Endothelial cell of umbilical vein (primary cell): Measurements from ENCODE around the gene VSX2. TPM values are rescaled to one million over a fixed set of nuclear protein-coding genes. Genes with fewer than 3 reads are reported as not detected.
A peak's percentile ranks its signal among the peaks of the same experiment; 100 is the strongest.

Experiments used
- BruUV-seq: library from RNA; stranded (reverse); fragments of 400-500 nt; replicated peaks from 2 replicates; lab custom pipeline; 2021; lab: Mats Ljungman, UMichigan
- CTCF ChIA-PET: fragments of 300-600, 350-600 bp; sonication (Branson Sonifier 250); formaldehyde crosslinking; loops from one replicate; lab custom pipeline; 2021; ENCODE audit warnings: antibody characterized with exemption, inconsistent platforms; lab: Charles Lee
- POLR2A ChIA-PET: fragments of 300-600, 350-600 bp; sonication (Branson Sonifier 250); formaldehyde crosslinking; loops from one replicate; lab custom pipeline; 2021; ENCODE audit warnings: antibody characterized with exemption, inconsistent platforms; lab: Charles Lee
- DNase-seq: peaks from one replicate; pipeline ENCODE4 v3.0.0-alpha.2; 2011; ENCODE audit warnings: low read depth, low spot score
- FAIRE-seq: peaks from 2 replicates; lab custom pipeline; 2011; peaks lifted over from hg19 to GRCh38; lab: Jason Lieb, UNC
- H2AFZ ChIP-seq: 2 replicates; pipeline ENCODE4 v1.6.0; 2012; ENCODE audit warnings: low read depth, low read length, control low read depth, inconsistent platforms
- H3K27ac ChIP-seq: 2 replicates; pipeline ENCODE4 v1.5.1; 2011; ENCODE audit warnings: low read depth, mild to moderate bottlenecking, control low read depth, low read length, moderate library complexity; ENCODE audit not compliant: insufficient read depth
- H3K27me3 ChIP-seq, 2 experiments: 2 replicates each; pipeline versions ENCODE4 v1.6.0 to v1.6.1; 2011; ENCODE audit warnings: low read length in 2 of 2, mixed read lengths in 1 of 2; ENCODE audit not compliant: control insufficient read depth in 2 of 2, insufficient read depth in 2 of 2
- H3K36me3 ChIP-seq, 2 experiments: 2 replicates in 1 of 2; 3 replicates in 1 of 2; pipeline ENCODE4 v1.5.1; 2011; ENCODE audit warnings: low read length in 2 of 2, mild to moderate bottlenecking in 1 of 2, moderate library complexity in 1 of 2; ENCODE audit not compliant: control insufficient read depth in 2 of 2, insufficient read depth in 2 of 2; ENCODE audit errors: extremely low read depth in 1 of 2
- H3K4me1 ChIP-seq: 3 replicates; pipeline ENCODE4 v1.5.1; 2011; ENCODE audit warnings: mild to moderate bottlenecking, low read length; ENCODE audit not compliant: control insufficient read depth, insufficient read depth; ENCODE audit errors: extremely low read depth
- H3K4me2 ChIP-seq: 2 replicates; pipeline ENCODE4 v1.6.1; 2011; ENCODE audit warnings: low read length, control low read depth, mixed read lengths; ENCODE audit not compliant: insufficient read depth
- H3K4me3 ChIP-seq, 3 experiments: fragments of 200-600 bp in 1 of 3; sonication (generic), shearing (Covaris generic) in 1 of 3; replicated peaks in 1 of 3; 2 replicates each; pipeline ENCODE4 v1.5.1; 2011 to 2016; ENCODE audit warnings: control low read depth in 3 of 3, low read length in 3 of 3, mild to moderate bottlenecking in 2 of 3, inconsistent platforms in 1 of 3, low read depth in 1 of 3, moderate library complexity in 1 of 3; ENCODE audit not compliant: insufficient read depth in 1 of 3
- H3K79me2 ChIP-seq: 2 replicates; pipeline ENCODE4 v1.6.0; 2012; ENCODE audit warnings: low read length, inconsistent platforms; ENCODE audit not compliant: control insufficient read depth, insufficient read depth
- H3K9ac ChIP-seq: replicated peaks from 2 replicates; pipeline ENCODE3; 2011; ENCODE audit warnings: low read length, control low read depth; ENCODE audit not compliant: insufficient read depth; ENCODE audit errors: extremely low read depth
- H3K9me1 ChIP-seq: replicated peaks from 3 replicates; pipeline ENCODE4 v1.6.0; 2011; ENCODE audit warnings: mild to moderate bottlenecking, low read length; ENCODE audit not compliant: control insufficient read depth, insufficient read depth; ENCODE audit errors: extremely low read depth
- H3K9me3 ChIP-seq: replicated peaks from 2 replicates; pipeline ENCODE4 v1.5.1; 2012; ENCODE audit warnings: low read length, inconsistent platforms; ENCODE audit not compliant: control insufficient read depth, insufficient read depth
- H4K20me1 ChIP-seq: replicated peaks from 2 replicates; pipeline ENCODE3; 2011; ENCODE audit warnings: mild to moderate bottlenecking, low read length; ENCODE audit not compliant: control insufficient read depth, insufficient read depth; ENCODE audit errors: extremely low read depth
- EZH2 ChIP-seq: IDR thresholded peaks from 2 replicates; pipeline ENCODE4 v1.6.1; 2012; ENCODE audit warnings: borderline replicate concordance, low read depth, mild to moderate bottlenecking, moderate library complexity, low read length, inconsistent platforms; ENCODE audit not compliant: severe bottlenecking
- FOS ChIP-seq: IDR thresholded peaks from 2 replicates; pipeline ENCODE4 v1.6.1; 2011; ENCODE audit warnings: mild to moderate bottlenecking, low read length, moderate library complexity, borderline replicate concordance; ENCODE audit not compliant: insufficient read depth
- GATA2 ChIP-seq: IDR thresholded peaks from 2 replicates; pipeline ENCODE4 v1.7.0; 2011; ENCODE audit warnings: low read depth, mild to moderate bottlenecking, moderate library complexity, mixed read lengths, low read length; ENCODE audit not compliant: insufficient read length, insufficient read depth
- JUN ChIP-seq: IDR thresholded peaks from 2 replicates; pipeline ENCODE4 v1.6.1; 2011; ENCODE audit warnings: borderline replicate concordance, low read depth; ENCODE audit not compliant: insufficient read length, insufficient read depth
- MAX ChIP-seq: IDR thresholded peaks from 2 replicates; pipeline ENCODE4 v1.6.1; 2011; ENCODE audit not compliant: insufficient read depth, insufficient read length
- MYC ChIP-seq: IDR thresholded peaks from one replicate; pipeline ENCODE4 v1.6.1; 2011; ENCODE audit warnings: mild to moderate bottlenecking, low read depth, low read length
- POLR2A ChIP-seq: IDR thresholded peaks from 2 replicates; pipeline ENCODE4 v1.6.1; 2012; ENCODE audit warnings: low read depth, mild to moderate bottlenecking, control low read depth, low read length
- POLR2AphosphoS5 ChIP-seq: IDR thresholded peaks from 2 replicates; pipeline ENCODE4 v1.6.1; 2012; ENCODE audit warnings: low read depth, mild to moderate bottlenecking, control low read depth, low read length, moderate library complexity; ENCODE audit not compliant: insufficient read depth
- dilution Hi-C: fragments of 300-500 bp; cut with MboI; formaldehyde crosslinking; loops from one replicate; pipeline ENCODE4 v1.15.0; 2019; ENCODE audit warnings: low sequenced_read_pairs; ENCODE audit not compliant: extremely low pct_ligation_motif_present
- intact Hi-C: fragments of 100-400 bp; cut with micrococcal nuclease; formaldehyde crosslinking; loops from one replicate; pipeline ENCODE4 v1.10.0; 2022
- polyA plus RNA-seq, 4 experiments: library from polyadenylated mRNA; depleted of rRNA in 3 of 4; stranded (reverse) in 3 of 4; unstranded in 1 of 4; fragments of >200 nt; gene quantifications; 2 replicates each; pipeline versions ENCODE4 v1.2.1 to v1.2.3, GENCODE V29; 2011 to 2012; ENCODE audit warnings: missing spikeins in 1 of 4
- total RNA-seq: library from RNA; stranded (reverse); gene quantifications from 2 replicates; pipeline ENCODE4 v1.2.3, GENCODE V29; 2021
- TF ChIP-seq, protein P1 (sequence below), 2 donors: IDR thresholded peaks; 1 replicate in 1 of 2; 2 replicates in 1 of 2; pipeline ENCODE4 v1.5.1; 2011; ENCODE audit warnings: low read length in 2 of 2, mild to moderate bottlenecking in 2 of 2, moderate library complexity in 2 of 2, control low read depth in 1 of 2, inconsistent platforms in 1 of 2, low read depth in 1 of 2; ENCODE audit not compliant: insufficient read depth in 1 of 2; ENCODE audit errors: extremely low read depth in 1 of 2

The VSX2 gene
- total and polyA plus RNA-seq, 2 donors (not counting 3 experiments of a cell fraction or from before 2014, with no cell fraction given), result not detected

GRCh38 chr14:74258764-74259035 lies 19.5 kb downstream of the VSX2 start:
- peak overlapping the region; percentile 90 for H2AFZ ChIP-seq
- TF ChIP-seq JUN (no peak), POLR2A (no peak), GATA2 (no peak), MAX (no peak), EZH2 (no peak), POLR2AphosphoS5 (no peak), FOS (no peak), MYC (no peak)
- TF ChIP-seq, protein P1, sequence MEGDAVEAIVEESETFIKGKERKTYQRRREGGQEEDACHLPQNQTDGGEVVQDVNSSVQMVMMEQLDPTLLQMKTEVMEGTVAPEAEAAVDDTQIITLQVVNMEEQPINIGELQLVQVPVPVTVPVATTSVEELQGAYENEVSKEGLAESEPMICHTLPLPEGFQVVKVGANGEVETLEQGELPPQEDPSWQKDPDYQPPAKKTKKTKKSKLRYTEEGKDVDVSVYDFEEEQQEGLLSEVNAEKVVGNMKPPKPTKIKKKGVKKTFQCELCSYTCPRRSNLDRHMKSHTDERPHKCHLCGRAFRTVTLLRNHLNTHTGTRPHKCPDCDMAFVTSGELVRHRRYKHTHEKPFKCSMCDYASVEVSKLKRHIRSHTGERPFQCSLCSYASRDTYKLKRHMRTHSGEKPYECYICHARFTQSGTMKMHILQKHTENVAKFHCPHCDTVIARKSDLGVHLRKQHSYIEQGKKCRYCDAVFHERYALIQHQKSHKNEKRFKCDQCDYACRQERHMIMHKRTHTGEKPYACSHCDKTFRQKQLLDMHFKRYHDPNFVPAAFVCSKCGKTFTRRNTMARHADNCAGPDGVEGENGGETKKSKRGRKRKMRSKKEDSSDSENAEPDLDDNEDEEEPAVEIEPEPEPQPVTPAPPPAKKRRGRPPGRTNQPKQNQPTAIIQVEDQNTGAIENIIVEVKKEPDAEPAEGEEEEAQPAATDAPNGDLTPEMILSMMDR (IDR thresholded peaks at IDR 0.05; ENCODE audit: extremely low read depth in 1 of 2, insufficient read depth in 1 of 2, low read depth in 1 of 2, low read length in 2 of 2), result no peak

More at GRCh38 chr14:74258764-74259035, 19.5 kb downstream of the VSX2 start:
- dilution Hi-C loops, result no loop called here
- Histone ChIP-seq H3K27ac (no peak overlapping the region), H3K27me3 (no peaks in the 10 kb centered on the region), H3K79me2 (no peaks in the 10 kb centered on the region), H3K9me3 (no peaks in the 10 kb centered on the region), H3K4me3 (no peak overlapping the region), H3K4me2 (no peak overlapping the region), H3K9ac (no peak overlapping the region), H3K4me1 (peaks cover 4% of the 10 kb centered on the region), H4K20me1 (no peaks in the 10 kb centered on the region), H3K9me1 (no peaks in the 10 kb centered on the region), H3K36me3 (no peaks in the 10 kb centered on the region)
- FAIRE-seq, result no peak
- ChIA-PET CTCF (interaction anchor here (0.5 to 3.5 kb wide), 10 partner anchors 8 to 189 kb away, joined by 3 to 28 read pairs (median 6); no protein-coding TSS in a partner anchor), POLR2A (no interaction called here)
- no TSS peak for BruUV-seq
- DNase-seq, result no peak
- intact Hi-C loops, result no loop called here
